ENCODE measurements around the gene ANO7. TPM values are rescaled to one million over a fixed set of nuclear protein-coding genes. Genes with fewer than 3 reads are reported as not detected.

Gene ANO7
- total RNA-seq, 2 donors from 2014 or later: 0.99 to 1.6 TPM

DNA sequence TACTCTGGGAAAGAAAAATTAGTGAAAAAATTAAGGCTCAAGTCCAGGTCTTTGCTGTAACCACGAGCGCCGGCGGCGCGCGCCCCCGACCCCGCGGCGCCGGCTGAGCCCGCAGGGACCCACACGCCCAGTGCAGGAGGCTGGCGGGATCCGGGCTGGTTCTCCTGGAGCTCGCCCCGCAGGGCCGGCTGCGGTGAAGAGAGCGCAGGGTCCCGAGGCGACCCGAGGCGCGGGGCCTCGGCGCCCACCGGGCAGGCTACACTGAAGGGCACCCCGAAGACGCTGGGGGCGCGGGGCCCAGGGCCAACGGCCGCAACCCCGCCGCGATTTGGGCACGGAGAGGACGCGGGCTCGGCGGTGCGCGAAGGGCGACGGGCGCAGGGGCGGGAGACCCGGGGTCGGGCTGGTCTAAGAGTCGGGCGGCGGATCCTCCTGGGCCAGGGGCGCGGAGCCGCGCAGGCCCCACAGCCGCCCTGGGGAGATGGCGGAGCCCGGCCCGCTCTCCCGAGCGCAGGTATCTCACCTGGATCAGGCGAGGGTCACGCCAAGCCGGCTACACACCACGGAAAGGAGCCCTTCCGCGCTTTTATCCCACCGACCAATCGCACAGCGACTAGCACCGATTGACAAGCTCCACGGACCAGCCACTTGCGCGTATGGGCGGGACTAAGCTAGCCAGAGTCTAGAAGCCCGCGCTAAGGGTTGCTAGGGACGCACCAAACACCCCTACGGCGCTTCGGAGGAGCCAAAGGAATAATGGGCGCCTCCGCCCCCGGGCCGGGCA is 39.4 kb upstream of the ANO7 start, which contains the start of gene PASK:
Gene PASK (minus strand): TSS at position 582 of the 784 bp plus-strand sequence. CDS start 6,440 bp downstream, outside the sequence.
- TF ChIP-seq POLR2A (IDR thresholded peaks at IDR 0.05): peak in 2 of 3 donors; percentile 22 to 24
- TF ChIP-seq, protein P1, sequence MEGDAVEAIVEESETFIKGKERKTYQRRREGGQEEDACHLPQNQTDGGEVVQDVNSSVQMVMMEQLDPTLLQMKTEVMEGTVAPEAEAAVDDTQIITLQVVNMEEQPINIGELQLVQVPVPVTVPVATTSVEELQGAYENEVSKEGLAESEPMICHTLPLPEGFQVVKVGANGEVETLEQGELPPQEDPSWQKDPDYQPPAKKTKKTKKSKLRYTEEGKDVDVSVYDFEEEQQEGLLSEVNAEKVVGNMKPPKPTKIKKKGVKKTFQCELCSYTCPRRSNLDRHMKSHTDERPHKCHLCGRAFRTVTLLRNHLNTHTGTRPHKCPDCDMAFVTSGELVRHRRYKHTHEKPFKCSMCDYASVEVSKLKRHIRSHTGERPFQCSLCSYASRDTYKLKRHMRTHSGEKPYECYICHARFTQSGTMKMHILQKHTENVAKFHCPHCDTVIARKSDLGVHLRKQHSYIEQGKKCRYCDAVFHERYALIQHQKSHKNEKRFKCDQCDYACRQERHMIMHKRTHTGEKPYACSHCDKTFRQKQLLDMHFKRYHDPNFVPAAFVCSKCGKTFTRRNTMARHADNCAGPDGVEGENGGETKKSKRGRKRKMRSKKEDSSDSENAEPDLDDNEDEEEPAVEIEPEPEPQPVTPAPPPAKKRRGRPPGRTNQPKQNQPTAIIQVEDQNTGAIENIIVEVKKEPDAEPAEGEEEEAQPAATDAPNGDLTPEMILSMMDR (IDR thresholded peaks at IDR 0.05): no peak
- Histone ChIP-seq H3K27ac (peak within 1 kb of the TSS; percentile 3 to 81 (median 62)), H3K9me3 (no peaks in the 10 kb centered on the region), H3K36me3 (replicated peaks in 1 of 2; ENCODE audit: insufficient read depth in 1 of 2, low read depth in 2 of 2) (no peaks in the 10 kb centered on the region), H3K4me1 (peaks cover 21% of the 10 kb centered on the region), H3K27me3 (no peaks in the 10 kb centered on the region), H3K4me3 (peak within 1 kb of the TSS; percentile 91 to 100)
- WGBS, 2 donors: 0% methylated on average over 2 to 86 of the region's 88 CpGs
- ATAC-seq (peak; percentile 93), DNase-seq (peak; percentile 96 to 98 (median 96))
- intact Hi-C loops (cut with DNase I): no loop called here

GRCh38 chr2:241149675-241149924 is 38.9 kb upstream of the ANO7 start:
- 0% methylated on average over 2 to 23 of the region's 23 CpGs for WGBS, 2 donors
- no peak for ATAC-seq

DNA sequence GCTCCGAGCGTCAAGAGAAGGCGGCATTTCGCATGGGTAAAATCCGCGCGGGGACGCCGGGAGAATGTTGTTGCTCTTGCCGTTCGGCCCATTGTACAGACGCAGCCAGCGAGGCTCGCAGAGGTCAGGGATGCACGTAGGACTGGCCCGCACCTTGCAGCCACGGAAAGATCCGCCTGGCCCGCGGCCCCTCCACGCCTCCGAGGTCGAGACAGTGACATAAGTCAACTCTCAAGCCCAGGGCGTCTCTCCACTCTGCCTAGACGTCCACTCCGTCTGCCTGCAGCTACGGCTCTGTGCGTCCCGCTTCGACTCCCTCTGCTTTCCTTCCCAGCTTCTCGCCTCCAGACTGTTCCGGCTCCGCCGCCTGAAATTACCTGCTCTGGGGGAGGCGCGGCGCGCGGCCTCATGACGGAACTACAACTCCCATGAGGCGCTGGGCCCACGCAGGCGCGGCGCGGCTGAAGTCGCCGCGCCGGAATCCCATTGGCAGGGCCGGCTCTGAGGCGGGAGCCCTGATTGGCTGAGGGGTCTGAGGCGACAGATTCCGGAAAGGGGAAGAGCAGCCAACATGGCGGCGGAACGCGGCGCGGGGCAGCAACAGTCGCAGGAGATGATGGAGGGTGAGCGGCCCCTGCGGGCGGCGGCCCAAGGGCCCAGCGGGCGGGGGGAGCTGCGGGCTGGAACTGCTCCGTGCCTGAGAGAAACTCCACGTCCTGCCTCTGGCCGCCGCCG is 38.4 kb upstream of the ANO7 start, which contains the start of gene PPP1R7:
Gene PPP1R7 (plus strand): TSS at position 543 of the 735 bp plus-strand sequence. CDS start 29 bp downstream, at position 572.
- Histone ChIP-seq H3K4me3 (peak within 1 kb of the TSS; percentile 91 to 100), H3K36me3 (replicated peaks in 1 of 2; ENCODE audit: insufficient read depth in 1 of 2, low read depth in 2 of 2) (peaks cover 0 to 2% of the 10 kb centered on the region in 2 donors), H3K27me3 (no peaks in the 10 kb centered on the region), H3K27ac (peak within 1 kb of the TSS; percentile 3 to 81 (median 62)), H3K9me3 (no peaks in the 10 kb centered on the region), H3K4me1 (peaks cover 21% of the 10 kb centered on the region)
- DNase-seq (peak; percentile 95 to 96 (median 96)), ATAC-seq (peak; percentile 91)
- TF ChIP-seq, protein P1 (IDR thresholded peaks at IDR 0.05): peak in 3 of 7 experiments; percentile 6 to 27 (median 19)
- TF ChIP-seq POLR2A (IDR thresholded peaks at IDR 0.05): peak; percentile 55 to 75 (median 73)
- intact Hi-C loops (cut with DNase I): no loop called here
- 0 to 7% methylated on average over 3 to 72 of the region's 73 CpGs for WGBS, 2 donors

More at GRCh38 chr2:241149675-241149924, 38.9 kb upstream of the ANO7 start:
- TF ChIP-seq POLR2A (IDR thresholded peaks at IDR 0.05): no peak
- TF ChIP-seq, protein P1 (IDR thresholded peaks at IDR 0.05): no peak
- Histone ChIP-seq H3K36me3 (replicated peaks in 1 of 2; ENCODE audit: insufficient read depth in 1 of 2, low read depth in 2 of 2) (no peaks in the 10 kb centered on the region), H3K27me3 (no peaks in the 10 kb centered on the region), H3K4me3 (peak overlapping the region; percentile 40 to 100), H3K9me3 (no peaks in the 10 kb centered on the region), H3K27ac (peak overlapping the region; percentile 3 to 81 (median 62)), H3K4me1 (peaks cover 21% of the 10 kb centered on the region)
- DNase-seq: no peak
- intact Hi-C loops (cut with DNase I): no loop called here

GRCh38 chr2:241150660-241151530 is 37.6 kb upstream of the ANO7 start:
- WGBS, 2 donors: 8 to 9% methylated on average over 14 to 21 of the region's 37 CpGs
- no peaks in the 10 kb centered on the region for H3K9me3 ChIP-seq
- intact Hi-C loops (cut with DNase I): no loop called here
- H3K27me3 ChIP-seq: no peaks in the 10 kb centered on the region
- DNase-seq: no peak
- peaks cover 0 to 2% of the 10 kb centered on the region in 2 donors for H3K36me3 ChIP-seq (replicated peaks in 1 of 2; ENCODE audit: insufficient read depth in 1 of 2, low read depth in 2 of 2)
- peak overlapping the region in 3 of 4 donors; percentile 39 to 81 (median 80) for H3K27ac ChIP-seq
- peaks cover 21% of the 10 kb centered on the region for H3K4me1 ChIP-seq
- no peak for ATAC-seq
- peak overlapping the region; percentile 91 to 100 for H3K4me3 ChIP-seq
- TF ChIP-seq POLR2A (IDR thresholded peaks at IDR 0.05): no peak
- TF ChIP-seq, protein P1 (IDR thresholded peaks at IDR 0.05): no peak
